ENCODE results near the gene TEX26.
"Not testable (repeated sequence)": the region's sequence is repeated elsewhere in the genome, so short reads cannot be mapped to it uniquely, and the experiment has no call there.

TEX26 gene

GRCh38 chr13:30918662-30919405 is 13.6 kb upstream of the TEX26 start:
- DNase-seq (ENCODE audit: low read depth), result no peak

DNA sequence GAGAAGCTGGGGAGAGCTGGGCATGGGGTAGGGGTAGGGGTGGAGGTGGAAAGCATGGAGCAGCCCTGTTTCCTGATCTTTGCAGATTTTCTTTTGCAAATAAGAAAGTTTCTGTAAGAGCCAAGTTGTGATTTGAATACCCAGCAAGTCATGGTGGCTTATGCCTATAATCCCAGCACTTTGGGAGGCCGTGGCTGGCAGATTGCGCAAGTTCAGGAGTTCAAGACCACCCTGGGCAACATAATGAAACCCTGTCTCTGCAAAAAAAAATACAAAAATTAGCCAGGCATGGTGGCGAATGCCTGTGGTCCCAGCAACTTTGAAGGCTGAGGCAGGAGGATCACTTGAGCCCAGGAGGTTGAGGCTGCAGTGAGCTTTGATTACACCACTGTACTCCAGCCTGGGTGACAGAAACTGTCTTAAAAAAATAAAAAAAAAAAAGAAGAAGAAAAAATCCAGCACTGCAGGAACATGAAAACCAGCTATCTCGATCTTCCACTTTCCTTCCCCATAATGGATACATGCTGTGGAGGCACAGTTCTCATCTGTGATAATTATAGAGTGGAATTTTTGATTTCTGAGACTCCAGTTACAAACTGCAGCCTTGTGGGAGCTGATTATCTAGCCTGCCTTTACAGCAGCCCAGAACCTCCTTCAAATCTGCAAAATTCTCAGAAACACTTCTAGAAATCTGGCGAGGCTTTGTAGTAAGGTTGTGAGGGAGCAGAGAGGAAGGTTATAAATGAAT is 12.1 kb upstream of the TEX26 start:
- DNase-seq (ENCODE audit: low read depth), result no peak

DNA sequence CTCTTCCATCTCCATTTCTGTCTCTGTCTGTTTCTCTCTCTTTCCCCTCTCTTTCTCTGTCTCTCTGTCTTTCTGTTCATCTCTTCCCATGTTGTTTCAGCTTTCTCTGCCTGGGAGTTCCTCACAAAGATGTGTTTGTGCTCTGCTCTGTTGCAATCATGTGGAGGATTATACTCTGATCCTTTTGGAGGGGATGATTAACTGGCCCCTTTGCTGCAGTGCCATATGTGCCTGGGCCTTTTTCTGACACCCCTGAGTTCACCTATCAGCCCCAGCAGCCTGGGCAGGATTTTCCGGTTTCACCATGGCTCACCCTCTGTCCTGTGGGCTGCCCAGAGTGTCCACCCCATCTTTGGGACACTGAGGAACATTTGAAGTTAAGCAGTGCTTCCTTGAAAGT is 9.0 kb upstream of the TEX26 start:
- DNase-seq (ENCODE audit: low read depth), result no peak

GRCh38 chr13:30924721-30925120 is 7.7 kb upstream of the TEX26 start:
- no peak for DNase-seq (ENCODE audit: low read depth)

DNA sequence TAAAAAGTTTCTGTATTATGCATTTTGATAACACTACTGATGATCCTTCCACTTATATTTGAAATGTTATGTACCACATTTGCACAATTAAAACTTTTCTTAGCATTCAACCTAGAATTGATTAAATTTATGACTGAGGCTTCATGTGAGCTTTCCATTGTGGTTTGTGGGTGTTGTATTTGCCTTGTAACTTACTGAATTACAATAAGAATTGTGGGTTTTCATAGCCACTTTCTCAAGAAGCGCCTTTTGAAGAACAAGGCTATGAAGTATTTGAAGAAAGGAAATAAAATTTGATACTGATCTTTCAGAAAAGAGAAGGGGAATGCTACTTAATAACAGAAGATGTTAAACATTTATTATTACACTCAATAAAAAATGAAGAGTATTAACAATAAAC is 7.0 kb upstream of the TEX26 start:
- no peak for DNase-seq (ENCODE audit: low read depth)

GRCh38 chr13:30926781-30927180 is 5.7 kb upstream of the TEX26 start:
- DNase-seq (ENCODE audit: low read depth), result no peak

- DNase-seq (ENCODE audit: low read depth), result not testable (repeated sequence)
These were observed 5.3 kb upstream of the TEX26 start for GRCh38 chr13:30927188-30927587.

DNA sequence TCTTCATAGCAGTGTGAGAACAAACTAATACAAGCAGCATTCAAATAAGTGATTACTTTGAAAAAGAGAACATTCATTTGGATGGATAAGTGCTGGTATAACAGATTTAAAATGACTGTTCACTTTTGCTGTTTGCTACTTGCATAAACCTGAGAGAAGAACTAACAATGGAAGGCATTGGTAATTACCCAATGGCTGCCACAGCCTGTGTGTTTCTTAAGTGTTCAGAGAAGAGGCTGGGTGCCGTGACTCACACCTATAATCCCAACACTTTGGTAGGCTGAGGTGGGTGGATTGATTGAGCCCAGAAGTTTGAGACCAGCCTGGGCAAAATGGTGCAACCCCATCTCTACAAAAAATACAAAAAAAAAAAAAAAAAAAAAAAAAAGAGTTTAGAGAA is 4.9 kb upstream of the TEX26 start:
- no peak for DNase-seq (ENCODE audit: low read depth)

DNA sequence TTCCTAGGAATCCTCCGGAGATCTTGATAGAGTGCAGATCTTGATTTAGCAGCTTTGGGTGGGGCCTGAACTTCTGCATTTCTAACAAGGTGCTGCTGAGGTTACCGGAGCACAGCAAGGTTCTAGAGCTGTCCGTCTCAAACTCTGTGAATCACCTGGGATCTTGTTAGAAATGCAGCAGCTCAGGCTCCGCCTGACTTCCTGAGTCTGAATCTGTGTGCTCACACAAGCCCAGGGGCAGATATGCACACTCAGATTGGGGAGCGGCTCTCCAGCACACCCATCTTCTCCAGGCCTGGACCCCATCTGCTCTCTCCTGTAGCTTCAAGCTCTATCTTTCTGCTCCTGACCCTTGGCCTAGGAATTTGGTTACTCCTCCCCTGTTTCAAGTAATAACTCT is 3.5 kb upstream of the TEX26 start:
- no peak for DNase-seq (ENCODE audit: low read depth)

DNA sequence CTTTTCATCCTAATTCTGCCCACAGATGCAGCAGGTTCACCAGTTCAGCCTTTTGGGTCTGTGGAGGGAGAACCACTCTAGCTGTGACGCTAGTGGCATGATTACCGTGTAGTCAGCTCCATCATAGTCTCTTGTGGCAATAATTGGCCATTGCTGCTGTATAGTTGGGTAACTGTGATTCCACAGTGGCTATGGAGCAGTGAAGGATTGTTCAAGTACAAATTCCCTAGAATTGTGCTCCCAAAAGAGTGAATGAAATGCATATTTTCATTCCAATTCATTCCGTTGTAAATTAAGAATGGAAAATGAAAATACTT is 856 bp downstream of the TEX26 start:
- DNase-seq (ENCODE audit: low read depth), result no peak

DNA sequence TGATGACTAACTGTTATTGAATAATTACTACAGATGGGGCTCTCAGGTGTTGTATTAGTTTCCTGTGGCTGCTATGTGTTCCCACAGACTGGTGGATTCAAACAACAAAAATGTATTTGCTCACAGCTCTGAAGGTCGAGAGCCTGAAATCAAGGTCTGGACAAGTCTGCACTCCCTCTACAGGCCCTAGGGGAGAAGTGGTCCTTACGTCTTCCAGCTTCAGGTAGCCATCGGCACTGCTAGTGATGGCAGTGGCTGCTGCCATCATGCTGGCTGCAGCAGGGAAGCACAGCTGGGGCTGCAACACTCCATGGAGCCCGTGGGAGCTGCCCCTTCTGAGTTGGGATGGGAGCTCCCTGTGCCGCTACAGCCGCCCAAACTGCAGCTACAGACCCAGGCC is 1.9 kb downstream of the TEX26 start:
- no peak for DNase-seq (ENCODE audit: low read depth)

DNA sequence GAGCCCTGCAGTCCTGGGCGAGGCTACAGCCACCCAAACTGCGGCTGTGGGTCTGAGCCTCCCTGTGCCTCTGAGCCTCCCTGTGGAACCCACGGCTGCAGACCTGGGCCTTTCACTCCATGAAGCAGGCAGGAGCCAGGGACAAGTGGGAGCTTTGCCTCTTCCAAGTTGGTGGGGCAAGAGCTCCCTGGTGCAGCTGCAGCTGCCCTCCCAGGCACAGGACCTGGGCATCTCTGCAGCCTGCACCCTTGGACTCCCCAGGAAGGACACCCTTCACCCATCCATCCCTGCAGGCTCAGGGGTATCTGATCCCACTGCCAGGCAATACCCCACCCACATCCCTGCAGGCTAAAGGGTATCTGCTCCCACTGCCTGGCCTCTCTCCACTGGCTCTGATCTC is 2.3 kb downstream of the TEX26 start:
- no peak for DNase-seq (ENCODE audit: low read depth)

DNA sequence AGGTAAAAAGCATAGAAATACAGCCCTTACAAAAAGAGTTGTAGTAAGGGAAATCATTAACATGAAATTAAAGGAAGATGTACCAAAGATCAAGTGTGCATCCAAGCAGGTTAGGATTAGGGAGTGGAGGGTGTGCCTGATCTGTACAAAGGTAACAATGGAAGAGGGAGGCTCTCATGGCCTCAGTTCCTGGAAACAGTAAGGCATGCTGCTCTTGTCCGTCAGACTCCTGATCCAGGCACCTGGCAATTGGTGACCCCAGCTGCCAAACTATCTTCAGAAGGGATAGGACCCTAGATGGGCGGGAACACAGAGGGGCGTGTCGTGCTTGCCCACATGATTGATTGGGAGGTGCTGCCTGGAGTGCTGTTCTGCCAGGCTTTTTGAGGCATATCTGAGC is 4.5 kb downstream of the TEX26 start:
- no peak for DNase-seq (ENCODE audit: low read depth)

DNA sequence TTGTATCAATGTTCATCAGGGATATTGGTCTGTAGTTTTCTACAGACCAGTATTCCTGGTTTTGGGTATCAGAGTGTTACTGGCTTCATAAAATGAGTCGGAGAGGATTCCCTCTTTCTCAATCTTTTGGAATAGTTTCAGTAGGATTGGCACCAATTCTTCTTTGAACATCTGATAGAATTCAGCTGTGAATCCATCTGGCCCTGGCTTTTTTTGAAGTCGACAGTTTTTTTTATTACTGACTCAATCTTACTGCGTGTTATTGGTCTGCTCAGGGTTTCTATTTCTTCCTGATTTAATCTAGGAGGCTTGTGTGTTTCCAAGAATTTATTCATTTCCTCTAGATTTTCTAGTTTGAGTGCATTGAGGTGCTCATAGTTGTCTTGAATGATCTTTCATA is 11.4 kb downstream of the TEX26 start:
- DNase-seq (ENCODE audit: low read depth), result no peak

GRCh38 chr13:30957258-30957943 is 24.9 kb downstream of the TEX26 start:
- no peak for DNase-seq (ENCODE audit: low read depth)

DNA sequence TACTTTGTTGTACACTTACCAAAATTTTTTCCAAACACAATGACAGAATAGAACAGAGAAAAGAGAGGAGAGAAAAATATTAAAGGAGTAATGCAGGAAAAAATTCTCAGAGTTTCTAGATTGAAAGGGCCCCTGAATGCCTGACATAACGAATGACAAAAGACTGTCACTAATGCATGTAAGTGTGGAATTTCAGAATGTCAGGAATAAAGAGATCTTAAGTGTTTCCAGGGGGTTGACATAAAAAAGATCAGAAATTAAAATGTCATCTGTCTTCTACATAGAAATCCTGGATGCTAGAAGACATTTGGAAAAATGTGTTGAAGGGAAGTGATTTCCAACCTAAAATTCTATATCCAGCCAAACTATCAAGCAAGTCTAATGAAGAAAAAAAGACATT is 27.2 kb downstream of the TEX26 start:
- no peak for DNase-seq (ENCODE audit: low read depth)

GRCh38 chr13:30963791-30964190 is 31.3 kb downstream of the TEX26 start:
- no peak for DNase-seq (ENCODE audit: low read depth)

- no peak for DNase-seq (ENCODE audit: low read depth)
These were observed 32.9 kb downstream of the TEX26 start for GRCh38 chr13:30965380-30965779.

GRCh38 chr13:30966101-30966500 is 33.6 kb downstream of the TEX26 start:
- DNase-seq (ENCODE audit: low read depth), result no peak

DNA sequence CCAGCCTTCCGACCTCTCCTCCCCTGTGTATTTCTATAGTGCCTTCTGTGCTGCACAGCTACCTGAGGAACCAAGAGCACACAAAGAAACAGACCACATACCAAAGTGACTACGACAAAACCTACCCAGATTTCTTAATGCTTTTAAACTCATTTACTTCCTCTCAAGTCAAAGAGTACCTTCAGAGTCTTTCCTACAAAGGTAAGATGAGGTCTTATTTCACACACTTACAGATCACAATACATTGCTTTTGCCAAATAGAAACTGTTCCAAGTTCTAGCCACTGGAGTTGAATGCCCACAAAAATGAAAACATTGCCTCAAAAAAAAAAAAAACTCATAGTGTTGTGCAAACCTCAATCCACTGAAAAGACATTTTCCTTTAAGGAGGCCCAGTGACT is 36.4 kb downstream of the TEX26 start:
- DNase-seq (ENCODE audit: low read depth), result no peak

GRCh38 chr13:30971575-30971974 is 39.1 kb downstream of the TEX26 start:
- DNase-seq (ENCODE audit: low read depth), result no peak

GRCh38 chr13:30972888-30973377 is 40.5 kb downstream of the TEX26 start:
- DNase-seq (ENCODE audit: low read depth), result no peak

DNA sequence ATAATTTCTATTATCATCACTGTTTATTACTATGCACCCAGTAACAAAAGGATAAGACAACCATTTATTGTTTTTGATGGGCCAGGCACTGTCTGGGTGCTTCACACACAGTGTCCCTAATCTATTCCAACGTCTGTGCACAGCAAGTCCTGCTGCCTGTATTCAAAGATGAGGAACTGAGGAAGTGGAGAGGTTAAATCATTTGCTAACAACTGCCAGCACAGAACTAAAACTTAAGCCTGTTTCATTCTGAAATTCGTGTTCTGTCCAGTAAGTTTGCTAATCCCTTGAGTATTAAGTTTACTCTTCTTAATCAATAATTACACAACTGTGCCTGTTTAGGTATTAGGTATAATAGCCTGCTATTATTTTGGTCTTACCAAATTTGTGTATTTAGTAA is 41.9 kb downstream of the TEX26 start:
- DNase-seq (ENCODE audit: low read depth), result no peak

All from stromal cell of bone marrow (primary cell).